ENCODE measurements around the gene FGGY.

The FGGY gene

GRCh38 chr1:59315529-59316463, 18.9 kb downstream of the FGGY start:
- DNase-seq (ENCODE audit: low read depth, low spot score): no peak

- peak; percentile 97 for DNase-seq (ENCODE audit: low read depth, low spot score)
Measured at GRCh38 chr1:59316497-59317128, 19.7 kb downstream of the FGGY start.

- no peak for DNase-seq (ENCODE audit: low read depth, low spot score)
Measured at GRCh38 chr1:59317343-59317742, 20.4 kb downstream of the FGGY start.

GRCh38 chr1:59317780-59318179, 20.9 kb downstream of the FGGY start:
- peak; percentile 89 for DNase-seq (ENCODE audit: low read depth, low spot score)

GRCh38 chr1:59318271-59318860, 21.5 kb downstream of the FGGY start:
- DNase-seq (ENCODE audit: low read depth, low spot score): no peak

GRCh38 chr1:59322394-59322793, 25.5 kb downstream of the FGGY start:
- no peak for DNase-seq (ENCODE audit: low read depth, low spot score)

- no peak for DNase-seq (ENCODE audit: low read depth, low spot score)
Measured at GRCh38 chr1:59322814-59323213, 25.9 kb downstream of the FGGY start.

- no peak for DNase-seq (ENCODE audit: low read depth, low spot score)
Measured at GRCh38 chr1:59323879-59324278, 27.0 kb downstream of the FGGY start.

GRCh38 chr1:59328353-59328752, 31.5 kb downstream of the FGGY start:
- DNase-seq (ENCODE audit: low read depth, low spot score): no peak

GRCh38 chr1:59329412-59330053, 32.6 kb downstream of the FGGY start:
- no peak for DNase-seq (ENCODE audit: low read depth, low spot score)

GRCh38 chr1:59331686-59332620, 35.1 kb downstream of the FGGY start:
- DNase-seq (ENCODE audit: low read depth, low spot score): no peak

GRCh38 chr1:59332983-59333382, 36.1 kb downstream of the FGGY start:
- no peak for DNase-seq (ENCODE audit: low read depth, low spot score)

GRCh38 chr1:59333626-59334277, 36.9 kb downstream of the FGGY start:
- DNase-seq (ENCODE audit: low read depth, low spot score): no peak

GRCh38 chr1:59340411-59341307, 43.8 kb downstream of the FGGY start:
- DNase-seq (ENCODE audit: low read depth, low spot score): no peak

GRCh38 chr1:59342801-59343575, 46.1 kb downstream of the FGGY start:
- no peak for DNase-seq (ENCODE audit: low read depth, low spot score)

GRCh38 chr1:59343576-59343840, 46.6 kb downstream of the FGGY start:
- DNase-seq (ENCODE audit: low read depth, low spot score): no peak

GRCh38 chr1:59345221-59345620, 48.3 kb downstream of the FGGY start:
- DNase-seq (ENCODE audit: low read depth, low spot score): no peak

GRCh38 chr1:59346429-59346828, 49.5 kb downstream of the FGGY start:
- no peak for DNase-seq (ENCODE audit: low read depth, low spot score)

- DNase-seq (ENCODE audit: low read depth, low spot score): no peak
Measured at GRCh38 chr1:59349101-59349500, 52.2 kb downstream of the FGGY start.
